Endothelial cell of hepatic sinusoid (primary cell): Measurements from ENCODE around the gene MYO7A.

Source experiments
- in situ Hi-C: cut with HindIII; loops from 2 replicates; pipeline ENCODE4 v1.10.0; 2017; ENCODE audit warnings: low sequenced_read_pairs

The MYO7A gene

GRCh38 chr11:77207618-77208313 is 79.7 kb downstream of the MYO7A start:
- in situ Hi-C loops = loop anchor here (5.0 to 10.0 kb wide), 4 partner anchors 75 to 385 kb away; no protein-coding TSS in a partner anchor

GRCh38 chr11:77208535-77208934 is 80.5 kb downstream of the MYO7A start:
- in situ Hi-C loops = loop anchor here (5.0 to 10.0 kb wide), 4 partner anchors 74 to 384 kb away; no protein-coding TSS in a partner anchor

DNA sequence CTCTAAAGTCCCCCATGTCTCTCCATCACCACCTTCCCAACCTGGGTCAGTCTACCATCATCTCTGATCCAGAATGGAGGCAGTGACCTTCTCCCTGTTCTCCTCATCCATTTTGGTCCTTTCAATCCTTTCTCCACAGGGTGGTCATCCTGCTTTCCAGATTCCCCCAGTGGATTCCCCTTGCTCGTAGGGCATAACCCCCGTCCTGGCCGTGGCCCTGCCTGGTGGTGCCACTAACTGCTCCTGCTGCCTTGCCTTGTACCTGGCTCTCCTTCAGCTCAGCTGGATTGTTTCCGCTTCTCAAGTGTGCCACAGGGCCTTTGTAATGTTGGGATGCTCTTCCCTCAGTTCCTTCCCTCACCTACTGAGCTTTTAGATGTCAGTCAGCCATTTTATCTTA is 81.6 kb downstream of the MYO7A start:
- in situ Hi-C loops = loop anchor here (5.0 to 10.0 kb wide), 4 partner anchors 73 to 383 kb away; no protein-coding TSS in a partner anchor

DNA sequence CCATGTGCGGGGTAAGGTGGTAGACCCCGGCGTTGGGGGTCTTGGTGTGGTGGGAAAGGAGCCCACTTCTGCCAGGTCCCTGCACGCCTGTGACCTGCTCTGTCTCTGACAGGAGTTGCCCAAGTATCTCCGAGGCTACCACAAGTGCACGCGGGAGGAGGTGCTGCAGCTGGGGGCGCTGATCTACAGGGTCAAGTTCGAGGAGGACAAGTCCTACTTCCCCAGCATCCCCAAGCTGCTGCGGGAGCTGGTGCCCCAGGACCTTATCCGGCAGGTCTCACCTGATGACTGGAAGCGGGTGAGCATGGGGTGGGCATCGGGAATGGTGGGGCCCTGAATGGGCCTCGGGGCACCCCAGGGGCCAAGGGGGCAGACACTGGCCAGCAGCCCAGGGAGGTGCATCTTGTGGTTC is 83.0 kb downstream of the MYO7A start:
- in situ Hi-C loops = no loop called here

DNA sequence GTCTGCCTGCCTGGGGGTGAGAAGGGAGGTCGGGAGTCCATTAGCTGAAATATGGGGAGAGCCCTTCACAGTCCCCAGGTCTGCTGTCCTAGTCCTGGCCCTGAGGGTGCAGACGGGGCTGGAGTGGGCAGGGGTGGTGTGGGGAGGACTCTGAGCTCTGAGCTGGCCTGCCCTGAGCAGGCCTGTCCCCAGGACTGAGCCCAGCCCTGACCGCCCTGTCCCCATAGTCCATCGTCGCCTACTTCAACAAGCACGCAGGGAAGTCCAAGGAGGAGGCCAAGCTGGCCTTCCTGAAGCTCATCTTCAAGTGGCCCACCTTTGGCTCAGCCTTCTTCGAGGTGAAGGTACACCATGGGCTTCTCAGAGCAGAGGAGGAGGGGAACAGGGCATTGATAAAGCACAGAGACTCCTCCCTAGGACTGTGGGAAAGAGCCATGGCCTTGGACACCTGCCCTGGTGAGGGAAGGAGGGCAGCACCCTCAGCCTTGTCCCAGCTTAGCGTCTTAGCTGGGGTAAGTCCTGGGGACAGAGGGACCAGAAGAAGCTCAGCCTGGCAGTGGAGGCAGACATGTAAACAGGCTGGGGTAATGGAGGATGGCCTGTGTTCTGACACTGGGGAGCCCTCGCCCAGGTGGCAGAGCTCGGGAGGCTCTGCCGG is 83.7 kb downstream of the MYO7A start:
- in situ Hi-C loops = no loop called here

DNA sequence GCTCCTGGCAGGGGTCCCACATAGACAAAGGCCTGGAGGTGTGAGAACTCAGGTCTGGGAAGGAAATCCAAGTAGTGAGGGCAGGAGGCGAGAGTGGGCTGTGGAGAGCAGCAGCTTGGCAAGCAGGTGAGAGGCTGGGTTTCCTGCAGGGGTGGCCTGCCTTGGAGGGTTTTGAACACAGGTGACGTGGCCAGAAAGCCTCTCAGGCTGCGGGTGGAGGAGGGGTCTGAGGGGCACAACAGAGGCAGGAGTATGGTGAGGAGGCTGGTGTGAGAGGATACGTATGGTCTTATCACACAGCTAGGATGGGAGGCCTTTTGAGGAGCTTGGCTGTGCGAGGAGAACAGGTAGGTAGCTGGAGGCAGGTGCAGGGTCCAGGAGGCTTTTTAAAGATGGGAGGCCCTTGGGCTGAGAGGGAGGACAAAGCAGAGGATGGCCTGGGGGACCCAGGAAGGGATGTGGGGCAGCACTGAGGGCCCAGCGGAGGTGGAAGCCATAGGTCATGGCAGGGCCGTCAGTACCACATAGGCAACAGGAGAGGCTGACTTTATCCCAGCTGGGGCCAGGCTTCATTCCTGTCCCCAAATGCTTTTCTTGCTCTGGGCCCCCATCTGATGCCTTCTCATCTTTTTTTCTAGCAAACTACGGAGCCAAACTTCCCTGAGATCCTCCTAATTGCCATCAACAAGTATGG is 84.4 kb downstream of the MYO7A start:
- in situ Hi-C loops = no loop called here

GRCh38 chr11:77213029-77213579 is 85.1 kb downstream of the MYO7A start:
- in situ Hi-C loops = no loop called here

DNA sequence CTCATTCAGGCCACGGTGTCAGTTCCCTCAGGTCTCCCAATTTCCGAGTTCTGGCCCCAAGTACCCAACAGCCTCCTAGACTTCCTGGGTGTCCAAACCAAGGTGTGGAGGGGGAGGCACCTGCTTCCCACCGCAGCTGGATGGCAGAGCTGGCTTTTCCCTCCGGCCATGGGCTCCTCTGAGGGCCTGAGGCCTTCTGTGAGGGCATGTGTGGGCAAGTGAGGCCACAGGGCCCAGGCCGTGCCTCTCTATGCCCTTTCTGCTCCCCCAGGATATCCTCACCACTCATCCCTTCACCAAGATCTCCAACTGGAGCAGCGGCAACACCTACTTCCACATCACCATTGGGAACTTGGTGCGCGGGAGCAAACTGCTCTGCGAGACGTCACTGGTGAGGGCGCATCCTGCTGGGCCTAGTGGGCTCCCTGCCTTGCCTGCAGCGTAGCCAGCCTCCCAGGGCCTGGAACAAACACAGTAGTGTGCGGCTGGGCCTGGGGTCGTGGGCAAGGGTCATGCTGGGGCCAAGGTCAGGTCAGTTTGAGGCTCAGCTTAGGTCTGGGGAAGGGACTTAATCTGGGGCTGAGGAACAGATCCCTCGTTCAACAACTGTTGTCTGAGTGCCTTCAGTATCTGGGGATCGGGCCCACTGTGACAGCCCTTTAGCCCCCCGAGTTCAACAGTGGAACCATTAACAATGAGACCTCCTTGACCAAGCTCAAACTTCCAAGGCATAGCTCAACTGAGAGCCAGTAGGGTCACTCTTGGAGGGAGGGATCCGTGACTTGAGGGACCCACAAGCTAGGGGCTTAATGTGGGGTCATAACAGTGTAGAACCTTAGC is 85.8 kb downstream of the MYO7A start:
- in situ Hi-C loops = no loop called here

DNA sequence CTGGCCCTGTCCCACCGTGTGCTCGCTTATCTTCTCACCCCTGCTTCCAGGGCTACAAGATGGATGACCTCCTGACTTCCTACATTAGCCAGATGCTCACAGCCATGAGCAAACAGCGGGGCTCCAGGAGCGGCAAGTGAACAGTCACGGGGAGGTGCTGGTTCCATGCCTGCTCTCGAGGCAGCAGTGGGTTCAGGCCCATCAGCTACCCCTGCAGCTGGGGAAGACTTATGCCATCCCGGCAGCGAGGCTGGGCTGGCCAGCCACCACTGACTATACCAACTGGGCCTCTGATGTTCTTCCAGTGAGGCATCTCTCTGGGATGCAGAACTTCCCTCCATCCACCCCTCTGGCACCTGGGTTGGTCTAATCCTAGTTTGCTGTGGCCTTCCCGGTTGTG is 86.5 kb downstream of the MYO7A start:
- in situ Hi-C loops = no loop called here

GRCh38 chr11:77215106-77215505 is 87.1 kb downstream of the MYO7A start:
- in situ Hi-C loops = no loop called here

- in situ Hi-C loops = no loop called here
Observed at GRCh38 chr11:77217156-77217555, 89.1 kb downstream of the MYO7A start.

DNA sequence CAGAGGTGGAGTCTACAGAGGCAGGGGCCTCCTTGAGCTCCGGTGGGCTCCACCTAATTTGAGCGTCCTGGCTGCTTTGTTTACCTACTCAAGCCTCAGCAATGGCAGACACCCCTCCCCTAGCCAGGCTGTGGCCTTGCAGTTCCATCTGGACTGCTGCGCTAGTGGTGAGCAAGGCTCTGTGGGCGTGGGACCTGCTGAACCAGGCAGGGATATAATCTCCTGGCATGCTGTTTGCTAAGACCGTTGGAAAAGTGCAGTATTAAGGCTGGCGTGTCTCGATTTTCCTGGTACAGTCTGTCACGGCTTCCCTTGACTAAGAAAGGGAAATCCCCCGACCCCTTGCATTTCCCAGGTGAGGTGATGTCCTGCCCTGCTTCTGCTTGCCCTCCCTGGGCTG is 95.8 kb downstream of the MYO7A start:
- in situ Hi-C loops = no loop called here

DNA sequence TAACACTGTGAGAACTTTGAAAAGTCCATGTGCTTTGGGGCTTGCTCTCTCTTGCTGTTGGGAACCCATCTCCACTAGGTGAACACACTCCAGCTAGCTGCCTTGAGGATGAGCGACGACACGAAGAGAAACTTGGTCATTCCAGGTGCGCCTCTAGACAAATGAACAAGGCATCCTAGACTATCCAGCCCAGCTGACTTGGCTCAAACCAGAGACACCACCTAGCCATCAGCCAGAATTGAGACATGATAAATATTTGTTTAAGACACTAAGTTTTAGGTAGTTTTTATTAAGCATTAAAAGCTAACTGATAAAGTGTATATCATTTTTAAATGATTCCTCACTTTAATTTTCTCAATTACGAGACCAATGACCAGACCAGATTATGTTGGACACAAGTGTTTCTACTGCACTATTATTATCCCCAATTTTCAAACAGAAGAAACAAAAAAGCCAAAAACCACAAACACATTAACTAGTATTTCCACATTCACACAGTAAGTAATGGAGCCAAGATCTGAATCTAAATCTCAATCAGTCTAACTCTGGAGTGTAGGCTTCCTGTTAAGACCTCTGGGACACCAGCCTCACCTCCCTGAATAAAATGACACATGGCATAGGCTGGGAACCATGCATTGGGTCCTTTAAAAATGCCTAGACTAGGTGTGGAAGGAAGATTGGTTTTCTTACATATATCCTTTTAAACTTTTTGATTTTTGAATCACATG is 103.0 kb downstream of the MYO7A start:
- in situ Hi-C loops = no loop called here

DNA sequence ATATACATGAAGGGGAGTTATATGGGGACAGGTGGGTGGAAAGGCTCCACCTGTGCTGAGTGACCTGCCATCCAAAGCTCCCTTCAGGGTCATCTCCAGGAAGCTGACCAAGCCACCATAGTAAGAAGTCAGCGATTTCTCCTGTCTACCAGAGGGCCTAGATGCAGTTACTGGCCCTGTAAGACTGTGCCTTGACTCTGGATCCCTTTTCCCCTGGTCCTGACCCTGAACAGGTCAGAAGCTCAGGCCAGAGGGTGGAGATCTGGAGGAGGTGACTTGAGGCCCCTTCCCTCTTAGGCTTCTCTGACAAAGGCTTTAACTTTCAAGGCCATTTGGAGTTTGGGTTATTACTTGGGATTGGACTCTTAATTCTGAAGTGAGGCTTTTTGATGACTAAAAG is 103.8 kb downstream of the MYO7A start:
- in situ Hi-C loops = no loop called here

- in situ Hi-C loops = no loop called here
Observed at GRCh38 chr11:77232242-77232641, 104.2 kb downstream of the MYO7A start.

- in situ Hi-C loops = no loop called here
Observed at GRCh38 chr11:77233011-77233410, 105.0 kb downstream of the MYO7A start.

GRCh38 chr11:77236901-77237300 is 108.9 kb downstream of the MYO7A start:
- in situ Hi-C loops = no loop called here

- in situ Hi-C loops = no loop called here
Observed at GRCh38 chr11:77244277-77245027, 116.4 kb downstream of the MYO7A start.

DNA sequence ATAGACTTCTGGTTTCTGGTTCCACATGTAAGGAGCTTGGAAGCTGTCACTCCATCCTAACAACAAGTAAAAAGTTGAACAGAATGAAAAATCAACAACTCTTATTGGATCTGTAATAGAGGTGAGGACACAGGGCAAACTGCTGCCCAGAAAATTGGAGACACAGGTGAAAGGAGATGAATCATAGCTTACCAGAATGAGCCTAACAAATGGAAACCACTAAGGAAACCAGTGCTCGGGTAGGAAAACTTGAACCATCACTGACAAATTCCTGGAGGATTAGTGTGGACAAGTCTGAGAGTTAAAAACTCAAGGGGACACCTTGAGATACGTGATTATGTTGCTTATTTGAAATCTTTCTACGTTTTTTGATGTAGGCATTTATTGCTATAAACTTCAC is 121.4 kb downstream of the MYO7A start:
- in situ Hi-C loops = no loop called here
